ENCODE data around the gene PLEKHA8. TPM values are rescaled to one million over a fixed set of nuclear protein-coding genes. Genes with fewer than 3 reads are reported as not detected.

Gene PLEKHA8
- total RNA-seq, 2 experiments from 2014 or later: 11.0 to 31.7 TPM

DNA sequence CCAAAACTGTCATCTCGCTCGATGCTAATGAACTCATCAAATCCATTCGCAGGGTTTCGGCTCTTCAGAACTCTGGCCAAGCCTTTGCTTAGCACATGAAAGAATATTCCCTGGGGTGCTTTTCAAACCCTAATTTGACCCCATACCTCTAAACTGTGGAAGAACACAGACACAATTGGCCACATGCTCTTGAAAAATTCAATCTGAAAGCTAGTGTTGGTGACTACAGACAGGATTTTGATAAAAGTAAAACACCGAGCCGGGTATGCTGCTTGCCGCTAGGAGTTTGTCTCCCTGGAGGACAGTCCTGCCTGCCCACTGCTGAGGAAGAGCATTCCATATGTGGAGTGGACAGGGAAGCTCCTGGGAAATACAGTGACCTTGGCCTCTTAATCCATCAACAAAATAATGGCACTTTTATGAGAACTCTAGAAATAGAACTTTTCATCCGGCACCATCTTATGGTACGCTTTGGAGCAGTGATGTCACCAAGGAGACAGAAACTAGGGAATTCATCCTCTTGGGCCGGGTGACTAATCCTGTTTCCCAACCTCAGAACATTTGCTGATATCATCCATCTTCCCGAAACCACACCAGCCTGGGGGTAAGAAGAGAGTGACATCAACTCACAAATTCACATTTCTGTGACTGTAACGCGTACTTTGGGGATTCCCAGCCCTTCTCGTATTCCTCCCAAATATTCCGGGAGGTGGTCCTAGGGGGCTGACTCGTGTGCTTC is 140.8 kb downstream of the PLEKHA8 start:
- BruUV-seq (replicated peaks): no TSS peak
- H2AFZ ChIP-seq (ENCODE audit: low read length): no peak overlapping the region
- H3K4me2 ChIP-seq (ENCODE audit: low read length): no peak overlapping the region
- no peak overlapping the region for H3K27ac ChIP-seq (ENCODE audit: low read depth, low read length, poor library complexity, severe bottlenecking)
- no peaks in the 10 kb centered on the region for H3K9me2 ChIP-seq (ENCODE audit: insufficient read depth, low read length)
- no peak for TF ChIP-seq EZH2phosphoT487 (IDR thresholded peaks at IDR 0.05; ENCODE audit: borderline replicate concordance, low read depth, low read length)
- TF ChIP-seq, protein P1, sequence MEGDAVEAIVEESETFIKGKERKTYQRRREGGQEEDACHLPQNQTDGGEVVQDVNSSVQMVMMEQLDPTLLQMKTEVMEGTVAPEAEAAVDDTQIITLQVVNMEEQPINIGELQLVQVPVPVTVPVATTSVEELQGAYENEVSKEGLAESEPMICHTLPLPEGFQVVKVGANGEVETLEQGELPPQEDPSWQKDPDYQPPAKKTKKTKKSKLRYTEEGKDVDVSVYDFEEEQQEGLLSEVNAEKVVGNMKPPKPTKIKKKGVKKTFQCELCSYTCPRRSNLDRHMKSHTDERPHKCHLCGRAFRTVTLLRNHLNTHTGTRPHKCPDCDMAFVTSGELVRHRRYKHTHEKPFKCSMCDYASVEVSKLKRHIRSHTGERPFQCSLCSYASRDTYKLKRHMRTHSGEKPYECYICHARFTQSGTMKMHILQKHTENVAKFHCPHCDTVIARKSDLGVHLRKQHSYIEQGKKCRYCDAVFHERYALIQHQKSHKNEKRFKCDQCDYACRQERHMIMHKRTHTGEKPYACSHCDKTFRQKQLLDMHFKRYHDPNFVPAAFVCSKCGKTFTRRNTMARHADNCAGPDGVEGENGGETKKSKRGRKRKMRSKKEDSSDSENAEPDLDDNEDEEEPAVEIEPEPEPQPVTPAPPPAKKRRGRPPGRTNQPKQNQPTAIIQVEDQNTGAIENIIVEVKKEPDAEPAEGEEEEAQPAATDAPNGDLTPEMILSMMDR (conservative IDR thresholded peaks at IDR 0.05; ENCODE audit: low read length): no peak
- no peaks in the 10 kb centered on the region for H3K9me3 ChIP-seq (ENCODE audit: low read length)
- H3K4me1 ChIP-seq (ENCODE audit: insufficient read depth, low read length, poor library complexity, severe bottlenecking): peaks cover 8% of the 10 kb centered on the region
- H3K36me3 ChIP-seq (ENCODE audit: insufficient read depth, low read length): no peaks in the 10 kb centered on the region
- ChIA-PET CTCF (ENCODE audit: unreplicated experiment) (no interaction called here), POLR2A (interaction anchor here (0.6 to 0.8 kb wide), 3 partner anchors 10 to 36 kb away, joined by 3 to 10 read pairs (median 3); no protein-coding TSS in a partner anchor)
- H3K79me2 ChIP-seq (ENCODE audit: insufficient read depth, low read depth, low read length): no peaks in the 10 kb centered on the region
- DNase-seq (ENCODE audit: low spot score): no peak
- no peaks in the 10 kb centered on the region for H4K20me1 ChIP-seq (ENCODE audit: insufficient read depth, low read length)
- H3K4me3 ChIP-seq (ENCODE audit: low read depth, low read length, poor library complexity, severe bottlenecking): no peak overlapping the region
- intact Hi-C loops (cut with micrococcal nuclease; ENCODE audit: unreplicated experiment): no loop called here

DNA sequence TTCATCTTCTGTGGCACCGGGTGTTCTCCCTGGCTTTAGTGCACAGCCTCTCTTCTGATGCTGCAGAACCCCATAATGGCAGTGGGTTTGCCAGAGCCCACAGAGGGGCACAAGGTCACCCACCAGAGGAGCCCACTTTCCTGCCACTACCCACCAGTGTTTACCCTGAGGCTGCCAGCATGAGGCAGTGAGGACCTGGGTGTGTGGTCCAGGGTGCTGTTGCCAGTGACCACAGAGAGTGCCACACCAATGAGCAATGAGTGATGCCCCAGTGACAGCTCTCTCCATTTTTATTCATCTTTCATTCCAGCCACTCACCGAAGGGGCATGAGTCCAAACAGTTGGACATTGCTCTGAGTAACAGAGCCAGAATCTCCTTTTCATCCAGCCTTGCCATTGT is 141.4 kb downstream of the PLEKHA8 start:
- no peaks in the 10 kb centered on the region for H3K9me2 ChIP-seq (ENCODE audit: insufficient read depth, low read length)
- TF ChIP-seq, protein P1 (conservative IDR thresholded peaks at IDR 0.05; ENCODE audit: low read length): no peak
- TF ChIP-seq EZH2phosphoT487 (IDR thresholded peaks at IDR 0.05; ENCODE audit: borderline replicate concordance, low read depth, low read length): no peak
- no peaks in the 10 kb centered on the region for H3K36me3 ChIP-seq (ENCODE audit: insufficient read depth, low read length)
- no peak overlapping the region for H3K27ac ChIP-seq (ENCODE audit: low read depth, low read length, poor library complexity, severe bottlenecking)
- H2AFZ ChIP-seq (ENCODE audit: low read length): no peak overlapping the region
- peaks cover 5% of the 10 kb centered on the region for H3K4me1 ChIP-seq (ENCODE audit: insufficient read depth, low read length, poor library complexity, severe bottlenecking)
- H3K79me2 ChIP-seq (ENCODE audit: insufficient read depth, low read depth, low read length): no peaks in the 10 kb centered on the region
- no peaks in the 10 kb centered on the region for H3K9me3 ChIP-seq (ENCODE audit: low read length)
- intact Hi-C loops (cut with micrococcal nuclease; ENCODE audit: unreplicated experiment): no loop called here
- no peak for DNase-seq (ENCODE audit: low spot score)
- H4K20me1 ChIP-seq (ENCODE audit: insufficient read depth, low read length): no peaks in the 10 kb centered on the region
- ChIA-PET POLR2A (interaction anchor here (0.7 kb wide), 1 partner anchor 9 kb away, joined by 3 read pairs; no protein-coding TSS in a partner anchor), CTCF (ENCODE audit: unreplicated experiment) (no interaction called here)
- H3K4me2 ChIP-seq (ENCODE audit: low read length): no peak overlapping the region
- no TSS peak for BruUV-seq (replicated peaks)
- H3K4me3 ChIP-seq (ENCODE audit: low read depth, low read length, poor library complexity, severe bottlenecking): no peak overlapping the region
